Pancreas (tissue), 10 donors: ENCODE results near the gene RTEL1. TPM values are rescaled to one million over a fixed set of nuclear protein-coding genes. Genes with fewer than 3 reads are reported as not detected.

Experiments
- ATAC-seq, 4 donors: fragments of 200-7000 bp; cut with Tn5 transposase; one replicate each; pipeline versions ENCODE4 v1.8.0 to v1.9.1; 2020; ENCODE audit warnings: mild to moderate bottlenecking in 4 of 4, moderate library complexity in 4 of 4
- DNase-seq, 6 donors: peaks; one replicate each; pipeline ENCODE4 v3.0.0-alpha.2; 2020
- FAIRE-seq: peaks from 2 replicates; lab custom pipeline; 2012; peaks lifted over from hg19 to GRCh38; lab: Jason Lieb, UNC
- H3K27ac ChIP-seq, 4 donors: fragments of 200-600 bp; sonication (generic); 1 replicate in 3 of 4; 2 replicates in 1 of 4; pipeline versions ENCODE4 v1.5.0 to v1.8.0; 2020
- H3K27me3 ChIP-seq, 4 donors: fragments of 200-600 bp; one replicate each; pipeline ENCODE4 v1.8.0; 2021
- H3K36me3 ChIP-seq, 3 donors: fragments of 200-600 bp; sonication (generic) in 1 of 3; one replicate each; pipeline versions ENCODE4 v1.5.0 to v1.8.0; 2020 to 2021
- H3K4me1 ChIP-seq, 3 donors: fragments of 200-600 bp; one replicate each; pipeline ENCODE4 v1.8.0; 2021
- H3K4me3 ChIP-seq, 4 donors: fragments of 200-600 bp; sonication (generic) in 2 of 4; one replicate each; pipeline versions ENCODE4 v1.5.0 to v1.8.0; 2020 to 2021
- H3K9me3 ChIP-seq, 4 donors: fragments of 200-600 bp; one replicate each; pipeline ENCODE4 v1.8.0; 2021
- CTCF ChIP-seq, 4 donors: fragments of 200-600 bp; sonication (generic) in 3 of 4; IDR thresholded peaks; one replicate each; pipeline versions ENCODE4 v1.5.0 to v1.8.0; 2021; ENCODE audit warnings: antibody characterized with exemption in 4 of 4
- WGBS, 2 donors: extraction: QIAGEN DNeasy Blood & Tissue Kit; methylation state at CpG; one replicate each; pipeline ENCODE4 v1.1.7; 2013; 5-methylcytosine and 5-hydroxymethylcytosine counted together
- intact Hi-C, 3 donors: fragments of 100-400 bp; cut with DNase I; formaldehyde crosslinking; loops; one replicate each; pipeline versions ENCODE4 v1.11.1 to v1.14.2; 2022
- polyA plus RNA-seq, 2 donors: library from polyadenylated mRNA; stranded (reverse); fragments of 200-250 nt; gene quantifications; one replicate each; pipeline ENCODE4 v1.2.3, GENCODE V29; 2013
- total RNA-seq, 6 donors: library from RNA; stranded (reverse); fragmentation: NEBNext Ultra II Directional in 4 of 6; extraction: Animal tissue kit (Norgen Biotek cat#: 25700) in 4 of 6; gene quantifications; one replicate each; pipeline versions ENCODE4 v1.2.1 to v1.2.4, GENCODE V29; 2021 to 2023
- donor health status: healthy with polysubstance abuse.
- donor health status: DM: no; HTN: no; CAD: no; lungs with moderate emphysema.
- donor health status: DM: no; HTN: no; CAD: no.
- donor health status: control.
- donor health status: control.
- donor health status: Bipolar disorder and iron deficiency.
- donor health status: DM: yes; HTN: yes; CAD: no.
- donor health status: DM: no; HTN: no; CAD: no.
- donor health status: DM: no; HTN: no; CAD: no.
- donor health status: DM: yes; HTN: yes; CAD: no.

The RTEL1 gene
- total and polyA plus RNA-seq, 8 donors = 10.5 to 36.6 (median 15.0) TPM

DNA sequence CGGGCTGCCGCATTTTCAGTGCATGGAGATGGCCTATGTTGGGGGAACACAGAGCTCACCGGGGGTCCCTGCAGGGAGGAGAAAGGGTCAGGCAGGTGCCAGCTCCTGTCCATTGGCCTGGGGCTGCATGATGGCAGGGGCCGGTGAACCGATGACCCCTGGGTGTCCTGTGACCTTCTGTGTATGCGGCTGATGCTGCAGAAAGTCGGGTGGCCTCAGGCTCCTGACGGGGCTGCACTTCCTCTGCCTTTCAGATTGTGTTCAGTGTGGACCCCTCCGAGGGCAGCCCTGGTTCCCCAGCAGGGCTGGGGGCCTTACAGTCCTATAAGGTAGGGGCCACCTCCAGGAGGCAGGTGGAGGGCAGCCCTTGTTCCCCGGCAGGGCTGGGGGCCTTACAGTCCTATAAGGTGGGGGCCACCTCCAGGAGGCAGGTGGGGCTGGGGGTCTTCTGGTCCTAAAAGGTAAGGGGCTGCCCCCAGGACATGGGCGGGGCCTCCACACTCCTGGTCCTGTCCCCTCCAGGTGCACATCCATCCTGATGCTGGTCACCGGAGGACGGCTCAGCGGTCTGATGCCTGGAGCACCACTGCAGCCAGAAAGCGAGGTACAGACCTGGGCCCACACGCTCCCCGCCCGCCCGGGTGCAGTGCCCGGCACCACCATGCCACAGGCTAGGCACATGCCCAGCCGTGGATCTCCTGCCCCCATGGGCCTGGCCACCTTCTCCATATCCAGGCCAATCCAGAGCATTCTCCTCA is 27.3 kb downstream of the RTEL1 start:
- H3K36me3 ChIP-seq = no peaks in the 10 kb centered on the region
- FAIRE-seq (no peak), ATAC-seq (no peak), DNase-seq (peak in 1 of 6 donors; percentile 75)
- peak overlapping the region in 2 of 4 donors; percentile 8 to 81 for H3K27ac ChIP-seq
- peaks cover 0 to 2% (median 0%) of the 10 kb centered on the region in 3 donors for H3K4me1 ChIP-seq
- no peak for TF ChIP-seq CTCF (IDR thresholded peaks at IDR 0.05)
- intact Hi-C loops = no loop called here
- no peak overlapping the region for H3K4me3 ChIP-seq
- WGBS, 2 donors = 87 to 93% methylated on average over 21 of the region's 21 CpGs
- H3K27me3 ChIP-seq = no peaks in the 10 kb centered on the region
- no peaks in the 10 kb centered on the region for H3K9me3 ChIP-seq

GRCh38 chr20:63686094-63686491 is 28.0 kb downstream of the RTEL1 start:
- no peak overlapping the region for H3K4me3 ChIP-seq
- intact Hi-C loops = no loop called here
- DNase-seq (no peak), FAIRE-seq (no peak), ATAC-seq (no peak)
- peak overlapping the region; percentile 8 to 81 (median 60) for H3K27ac ChIP-seq
- no peaks in the 10 kb centered on the region for H3K9me3 ChIP-seq
- TF ChIP-seq CTCF (IDR thresholded peaks at IDR 0.05) = no peak
- H3K4me1 ChIP-seq = peaks cover 0 to 2% (median 0%) of the 10 kb centered on the region in 3 donors
- no peaks in the 10 kb centered on the region for H3K36me3 ChIP-seq
- H3K27me3 ChIP-seq = no peaks in the 10 kb centered on the region
- WGBS, 2 donors = 87 to 91% methylated on average over 23 to 24 of the region's 24 CpGs

DNA sequence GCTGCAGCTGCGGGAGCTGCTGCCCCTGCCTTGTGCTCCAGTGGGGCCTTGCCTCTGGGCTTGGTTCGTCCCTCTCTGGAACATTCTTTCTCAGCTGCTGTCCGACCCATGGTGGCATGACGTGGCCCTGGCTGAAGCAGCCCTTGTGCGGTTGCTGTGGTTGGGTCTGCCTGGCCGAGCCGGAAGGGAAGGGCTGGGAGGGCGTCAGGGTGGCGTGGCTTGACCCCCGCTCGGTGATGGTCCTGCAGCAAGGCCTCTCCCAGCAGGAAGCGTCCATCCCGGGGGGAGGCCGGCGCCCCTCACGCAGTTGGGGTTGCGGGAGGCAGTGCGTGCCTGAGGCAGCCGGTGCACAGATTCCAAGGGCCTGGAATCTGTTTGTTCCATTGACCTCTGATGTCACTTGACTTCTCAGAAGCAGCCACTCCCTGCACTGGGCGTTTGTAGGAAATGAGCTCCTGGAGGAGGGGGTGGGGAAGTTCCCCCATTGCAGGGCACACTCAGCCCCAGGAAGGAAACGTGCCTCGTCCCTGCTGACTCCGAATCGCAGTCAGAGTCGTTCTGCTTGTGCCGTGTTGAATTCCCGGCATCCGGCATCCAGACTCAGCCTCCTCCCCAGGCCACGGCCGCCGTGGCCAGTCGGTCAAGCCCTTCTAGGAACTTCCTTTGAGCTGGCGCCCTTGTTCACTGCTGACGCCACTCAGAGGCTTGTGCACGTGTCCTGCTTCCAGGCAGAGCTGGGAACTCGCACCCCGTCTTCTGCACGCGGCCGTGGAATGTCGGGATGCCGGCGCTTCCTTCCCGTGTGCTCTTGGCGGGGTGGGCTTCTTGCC is 28.6 kb downstream of the RTEL1 start:
- peak in 3 of 4 donors; percentile 19 to 61 (median 44) for ATAC-seq
- no peaks in the 10 kb centered on the region for H3K9me3 ChIP-seq

DNA sequence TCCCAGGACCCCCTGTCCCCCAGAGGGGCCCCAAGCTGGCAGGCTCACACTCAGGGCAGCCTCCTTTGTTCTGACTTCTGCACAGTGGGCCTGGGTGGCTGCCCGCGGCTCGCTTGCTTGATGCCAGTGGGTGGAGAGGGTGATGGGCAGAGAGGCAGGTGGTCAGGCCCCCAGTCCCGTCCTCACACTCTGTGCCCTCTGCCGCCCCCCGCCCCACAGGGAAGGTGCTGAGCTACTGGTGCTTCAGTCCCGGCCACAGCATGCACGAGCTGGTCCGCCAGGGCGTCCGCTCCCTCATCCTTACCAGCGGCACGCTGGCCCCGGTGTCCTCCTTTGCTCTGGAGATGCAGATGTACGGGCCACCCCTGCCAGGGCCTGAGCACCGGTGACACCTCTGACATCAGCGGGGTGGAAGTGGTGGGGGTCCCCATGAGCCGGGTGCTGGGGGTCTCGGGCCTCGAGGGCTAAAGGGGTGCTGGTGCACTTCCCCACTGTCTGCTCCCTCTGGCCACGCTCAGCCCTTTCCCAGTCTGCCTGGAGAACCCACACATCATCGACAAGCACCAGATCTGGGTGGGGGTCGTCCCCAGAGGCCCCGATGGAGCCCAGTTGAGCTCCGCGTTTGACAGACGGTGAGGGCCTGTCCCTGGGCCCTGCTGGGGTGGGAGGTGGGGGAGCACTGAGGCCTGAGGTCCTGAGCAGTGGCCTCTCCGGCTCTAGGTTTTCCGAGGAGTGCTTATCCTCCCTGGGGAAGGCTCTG is 29.5 kb downstream of the RTEL1 start:
- Histone ChIP-seq H3K36me3 (no peaks in the 10 kb centered on the region), H3K9me3 (no peaks in the 10 kb centered on the region), H3K27ac (peak overlapping the region; percentile 39 to 83 (median 60)), H3K4me3 (no peak overlapping the region), H3K27me3 (no peaks in the 10 kb centered on the region), H3K4me1 (peaks cover 0 to under 1% (median 0%) of the 10 kb centered on the region in 3 donors)
- WGBS, 2 donors = 85 to 91% methylated on average over 29 of the region's 29 CpGs
- intact Hi-C loops = no loop called here
- no peak for TF ChIP-seq CTCF (IDR thresholded peaks at IDR 0.05)
- FAIRE-seq (no peak), DNase-seq (peak in 4 of 6 donors; percentile 17 to 82 (median 43)), ATAC-seq (no peak)

More for the DNA sequence above, 28.6 kb downstream of the RTEL1 start:
- intact Hi-C loops = no loop called here
- no peaks in the 10 kb centered on the region for H3K27me3 ChIP-seq
- H3K27ac ChIP-seq = peak overlapping the region; percentile 39 to 83 (median 60)
- no peak for FAIRE-seq
- no peak for TF ChIP-seq CTCF (IDR thresholded peaks at IDR 0.05)
- no peaks in the 10 kb centered on the region for H3K36me3 ChIP-seq
- H3K4me1 ChIP-seq = peaks cover 0 to 2% (median 0%) of the 10 kb centered on the region in 3 donors
- no peak overlapping the region for H3K4me3 ChIP-seq
- WGBS, 2 donors = 73 to 76% methylated on average over 44 to 45 of the region's 45 CpGs
- peak in 3 of 6 donors; percentile 41 to 64 (median 53) for DNase-seq
